ENCODE data around the gene INO80E. TPM values are rescaled to one million over a fixed set of nuclear protein-coding genes. Genes with fewer than 3 reads are reported as not detected.
A peak's percentile ranks its signal among the peaks of the same experiment; 100 is the strongest.

INO80E gene
- total and polyA plus RNA-seq, 8 donors = 42.1 to 59.6 (median 51.6) TPM

GRCh38 chr16:29984137-29984763, 11.8 kb upstream of the INO80E start:
- Histone ChIP-seq H3K36me3 (peaks cover 16 to 100% of the 10 kb centered on the region in 2 donors), H3K27ac (peak overlapping the region; percentile 39 to 79), H3K27me3 (no peaks in the 10 kb centered on the region), H3K9me3 (no peaks in the 10 kb centered on the region), H3K4me3 (no peak overlapping the region), H3K4me1 (peaks cover 5 to 24% of the 10 kb centered on the region in 2 donors)
- DNase-seq (peak in 1 of 4 donors; percentile 61), ATAC-seq (peak; percentile 68)
- no peak for TF ChIP-seq CTCF (IDR thresholded peaks at IDR 0.05)
- intact Hi-C loops (cut with DNase I) = no loop called here

- H3K27ac ChIP-seq = peak overlapping the region; percentile 26 to 39
- H3K4me3 ChIP-seq = no peak overlapping the region
- H3K27me3 ChIP-seq = no peaks in the 10 kb centered on the region
- ATAC-seq (no peak), DNase-seq (no peak)
- peaks cover 5 to 24% of the 10 kb centered on the region in 2 donors for H3K4me1 ChIP-seq
- no peaks in the 10 kb centered on the region for H3K9me3 ChIP-seq
- TF ChIP-seq CTCF (IDR thresholded peaks at IDR 0.05) = no peak
- peaks cover 16 to 100% of the 10 kb centered on the region in 2 donors for H3K36me3 ChIP-seq
- intact Hi-C loops (cut with DNase I) = no loop called here
Measured at GRCh38 chr16:29984764-29985147, 11.3 kb upstream of the INO80E start.

GRCh38 chr16:29985271-29985811, 10.7 kb upstream of the INO80E start:
- no peak for TF ChIP-seq CTCF (IDR thresholded peaks at IDR 0.05)
- Histone ChIP-seq H3K27ac (peak overlapping the region in 1 of 2 donors; percentile 26), H3K4me1 (peaks cover 7 to 24% of the 10 kb centered on the region in 2 donors), H3K27me3 (no peaks in the 10 kb centered on the region), H3K36me3 (peaks cover 16 to 100% of the 10 kb centered on the region in 2 donors), H3K4me3 (no peak overlapping the region), H3K9me3 (no peaks in the 10 kb centered on the region)
- DNase-seq = peak in 1 of 4 donors; percentile 70
- intact Hi-C loops (cut with DNase I) = no loop called here
- no peak for ATAC-seq

- intact Hi-C loops (cut with DNase I) = no loop called here
- H3K4me3 ChIP-seq = no peak overlapping the region
- H3K36me3 ChIP-seq = peaks cover 16 to 100% of the 10 kb centered on the region in 2 donors
- H3K9me3 ChIP-seq = no peaks in the 10 kb centered on the region
- H3K27ac ChIP-seq = no peak overlapping the region
- no peak for TF ChIP-seq CTCF (IDR thresholded peaks at IDR 0.05)
- no peaks in the 10 kb centered on the region for H3K27me3 ChIP-seq
- ATAC-seq (no peak), DNase-seq (no peak)
- peaks cover 15 to 24% of the 10 kb centered on the region in 2 donors for H3K4me1 ChIP-seq
Measured at GRCh38 chr16:29986231-29986630, 9.8 kb upstream of the INO80E start.

- no peaks in the 10 kb centered on the region for H3K27me3 ChIP-seq
- H3K4me1 ChIP-seq = peaks cover 16 to 24% of the 10 kb centered on the region in 2 donors
- no peak overlapping the region for H3K27ac ChIP-seq
- TF ChIP-seq CTCF (IDR thresholded peaks at IDR 0.05) = no peak
- H3K9me3 ChIP-seq = no peaks in the 10 kb centered on the region
- ATAC-seq (no peak), DNase-seq (no peak)
- H3K36me3 ChIP-seq = peaks cover 16 to 100% of the 10 kb centered on the region in 2 donors
- H3K4me3 ChIP-seq = no peak overlapping the region
- intact Hi-C loops (cut with DNase I) = no loop called here
Measured at GRCh38 chr16:29986931-29987330, 9.1 kb upstream of the INO80E start.
